Activated B cell treated with CpG ODN at 0.5 μM for 24 hours (primary cell): ENCODE data around the gene FARS2. TPM values are rescaled to one million over a fixed set of nuclear protein-coding genes. Genes with fewer than 3 reads are reported as not detected.

Source experiments
- ATAC-seq: fragments of 200-7000 bp; cut with Tn5 transposase; one replicate; pipeline ENCODE4 v1.10.0; 2021; ENCODE audit warnings: low read depth, mild to moderate bottlenecking, moderate library complexity
- CTCF ChIA-PET: fragments of 350-600 bp; sonication (Branson Sonifier 250); formaldehyde crosslinking; loops from one replicate; lab custom pipeline; 2021; ENCODE audit warnings: antibody characterized with exemption; lab: Charles Lee
- POLR2A ChIA-PET: fragments of 350-600 bp; sonication (Branson Sonifier 250); formaldehyde crosslinking; loops from one replicate; lab custom pipeline; 2021; ENCODE audit warnings: antibody characterized with exemption; lab: Charles Lee
- DNase-seq: peaks from one replicate; pipeline ENCODE4 v3.0.0; 2022
- H3K27ac Mint-ChIP-seq: one replicate; pipeline ENCODE4 v1.8.0; 2020; ENCODE audit warnings: mixed read lengths
- H3K27me3 Mint-ChIP-seq: one replicate; pipeline ENCODE4 v1.8.0; 2021; ENCODE audit warnings: mixed read lengths
- H3K36me3 Mint-ChIP-seq: one replicate; pipeline ENCODE4 v1.8.0; 2021; ENCODE audit warnings: low read depth, mixed read lengths
- H3K4me1 Mint-ChIP-seq: one replicate; pipeline ENCODE4 v1.8.0; 2021; ENCODE audit warnings: mixed read lengths
- H3K4me3 Mint-ChIP-seq: one replicate; pipeline ENCODE4 v1.8.0; 2020; ENCODE audit warnings: mild to moderate bottlenecking, mixed read lengths
- H3K9me3 Mint-ChIP-seq: one replicate; pipeline ENCODE4 v1.8.0; 2020; ENCODE audit warnings: mixed read lengths
- intact Hi-C: fragments of 100-400 bp; cut with micrococcal nuclease; formaldehyde crosslinking; loops from one replicate; pipeline ENCODE4 v1.15.1; 2024
- total RNA-seq: library from RNA; stranded (reverse); gene quantifications from 2 replicates; pipeline ENCODE4 v1.2.3, GENCODE V29; 2022
- TF ChIP-seq, protein P1 (sequence below): fragments of 200-600 bp; IDR thresholded peaks from one replicate; pipeline ENCODE4 v1.8.0; 2022; ENCODE audit warnings: antibody characterized with exemption, mild to moderate bottlenecking

The FARS2 gene
- total RNA-seq, 1 donor from 2014 or later, result 32.7 TPM

DNA sequence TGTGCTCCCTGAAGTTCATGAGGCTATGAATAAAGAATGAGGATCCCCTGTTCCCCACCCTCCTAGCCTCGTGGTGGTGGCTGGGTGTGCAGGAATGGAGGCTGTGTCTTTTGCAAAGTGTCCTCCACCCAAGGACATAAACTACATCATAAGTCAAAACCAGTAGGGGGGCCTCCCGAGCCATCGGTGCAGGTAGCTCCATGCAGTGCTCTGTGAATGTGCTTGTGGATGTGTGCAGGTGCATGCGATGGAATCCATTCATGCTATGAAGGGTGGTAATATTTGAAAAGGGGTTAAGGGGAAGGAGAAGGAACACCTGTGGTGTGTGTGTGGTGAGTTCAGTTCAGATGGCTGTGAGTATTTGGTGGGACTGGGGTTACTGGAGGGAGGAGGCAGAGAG is 548.1 kb downstream of the FARS2 start:
- H3K27ac Mint-ChIP-seq, result no peak overlapping the region

DNA sequence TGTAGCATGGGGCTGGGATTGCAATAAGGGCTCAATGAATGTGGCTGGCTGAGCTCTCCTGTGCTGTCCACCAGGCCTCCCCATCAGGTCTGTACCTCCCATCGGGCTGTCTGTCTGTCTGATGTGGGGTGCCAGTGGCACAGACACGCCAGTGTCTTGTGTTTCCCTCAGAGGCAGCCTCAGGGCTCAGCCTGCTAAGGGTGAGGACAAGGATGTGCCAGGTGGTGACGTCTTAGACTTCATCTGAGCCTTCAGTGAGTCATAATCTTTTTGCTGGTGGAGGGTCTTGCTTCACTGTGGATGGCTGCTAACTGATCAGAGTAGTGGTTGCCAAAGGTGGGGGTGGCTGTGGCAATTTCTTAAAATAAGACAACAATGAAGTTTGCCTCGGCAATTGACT is 550.7 kb downstream of the FARS2 start:
- H3K36me3 Mint-ChIP-seq, result no peaks in the 10 kb centered on the region
- DNase-seq (no peak), ATAC-seq (no peak)
- no peaks in the 10 kb centered on the region for H3K27me3 Mint-ChIP-seq
- H3K4me3 Mint-ChIP-seq, result no peak overlapping the region
- H3K4me1 Mint-ChIP-seq, result peaks cover 8% of the 10 kb centered on the region
- ChIA-PET CTCF (no interaction called here), POLR2A (no interaction called here)
- H3K9me3 Mint-ChIP-seq, result peaks cover 5% of the 10 kb centered on the region
- intact Hi-C loops, result no loop called here
- no peak overlapping the region for H3K27ac Mint-ChIP-seq
- TF ChIP-seq, protein P1, sequence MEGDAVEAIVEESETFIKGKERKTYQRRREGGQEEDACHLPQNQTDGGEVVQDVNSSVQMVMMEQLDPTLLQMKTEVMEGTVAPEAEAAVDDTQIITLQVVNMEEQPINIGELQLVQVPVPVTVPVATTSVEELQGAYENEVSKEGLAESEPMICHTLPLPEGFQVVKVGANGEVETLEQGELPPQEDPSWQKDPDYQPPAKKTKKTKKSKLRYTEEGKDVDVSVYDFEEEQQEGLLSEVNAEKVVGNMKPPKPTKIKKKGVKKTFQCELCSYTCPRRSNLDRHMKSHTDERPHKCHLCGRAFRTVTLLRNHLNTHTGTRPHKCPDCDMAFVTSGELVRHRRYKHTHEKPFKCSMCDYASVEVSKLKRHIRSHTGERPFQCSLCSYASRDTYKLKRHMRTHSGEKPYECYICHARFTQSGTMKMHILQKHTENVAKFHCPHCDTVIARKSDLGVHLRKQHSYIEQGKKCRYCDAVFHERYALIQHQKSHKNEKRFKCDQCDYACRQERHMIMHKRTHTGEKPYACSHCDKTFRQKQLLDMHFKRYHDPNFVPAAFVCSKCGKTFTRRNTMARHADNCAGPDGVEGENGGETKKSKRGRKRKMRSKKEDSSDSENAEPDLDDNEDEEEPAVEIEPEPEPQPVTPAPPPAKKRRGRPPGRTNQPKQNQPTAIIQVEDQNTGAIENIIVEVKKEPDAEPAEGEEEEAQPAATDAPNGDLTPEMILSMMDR, result no peak

More for the DNA sequence above, 548.1 kb downstream of the FARS2 start:
- Mint-ChIP-seq H3K4me3 (no peak overlapping the region), H3K27me3 (no peaks in the 10 kb centered on the region), H3K36me3 (peaks cover 2% of the 10 kb centered on the region), H3K9me3 (peaks cover 15% of the 10 kb centered on the region), H3K4me1 (peaks cover 8% of the 10 kb centered on the region)
- TF ChIP-seq, protein P1, result no peak
- ChIA-PET CTCF (no interaction called here), POLR2A (no interaction called here)
- ATAC-seq (no peak), DNase-seq (no peak)
- intact Hi-C loops, result no loop called here

DNA sequence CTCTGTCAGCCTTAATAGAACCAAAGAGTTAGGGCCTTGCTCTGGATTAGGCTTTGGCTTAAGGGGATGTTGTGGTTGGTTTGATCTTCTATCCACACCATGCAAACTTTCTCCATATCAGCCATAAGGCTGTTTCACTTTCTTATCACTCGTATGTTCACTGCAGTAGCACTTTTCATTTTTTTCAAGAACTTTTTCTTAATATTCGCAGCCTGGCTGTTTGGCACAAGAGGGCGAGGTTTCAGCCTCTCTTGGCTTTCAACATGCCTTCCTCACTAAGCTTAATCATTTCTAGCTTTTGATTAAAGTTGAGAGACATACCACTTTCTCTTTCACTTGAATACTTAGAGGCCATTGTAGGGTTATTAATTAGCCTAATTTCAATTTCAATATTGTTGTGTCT is 552.3 kb downstream of the FARS2 start:
- DNase-seq (no peak), ATAC-seq (no peak)
- intact Hi-C loops, result no loop called here
- Mint-ChIP-seq H3K9me3 (no peaks in the 10 kb centered on the region), H3K4me3 (no peak overlapping the region), H3K27ac (no peak overlapping the region), H3K4me1 (peaks cover 8% of the 10 kb centered on the region), H3K27me3 (no peaks in the 10 kb centered on the region), H3K36me3 (no peaks in the 10 kb centered on the region)
- ChIA-PET CTCF (no interaction called here), POLR2A (interaction anchor here (0.6 kb wide), 1 partner anchor 494 kb away, joined by 3 read pairs; no protein-coding TSS in a partner anchor)
- TF ChIP-seq, protein P1, result no peak

DNA sequence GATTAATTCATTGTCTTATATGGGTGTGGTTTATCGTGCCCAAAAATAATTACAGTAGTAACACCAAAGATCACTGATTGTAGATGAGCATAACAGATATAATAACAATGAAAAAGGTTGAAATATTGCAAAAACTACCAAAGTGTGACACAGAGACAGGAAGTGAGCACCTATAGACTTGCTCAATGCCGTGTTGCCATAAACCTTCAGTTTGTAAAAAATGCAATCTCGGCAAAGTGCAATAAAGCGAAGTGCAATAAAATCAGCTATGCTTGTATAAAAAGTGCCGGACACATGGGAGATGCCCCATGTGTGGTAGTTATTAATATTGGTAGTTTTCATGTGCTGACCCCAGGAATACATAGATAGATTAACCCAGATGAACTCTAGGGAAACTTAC is 552.8 kb downstream of the FARS2 start:
- TF ChIP-seq, protein P1, result no peak
- POLR2A ChIA-PET, result no interaction called here
- CTCF ChIA-PET, result no interaction called here
- Mint-ChIP-seq H3K27ac (no peak overlapping the region), H3K36me3 (no peaks in the 10 kb centered on the region), H3K4me3 (no peak overlapping the region), H3K9me3 (no peaks in the 10 kb centered on the region), H3K27me3 (no peaks in the 10 kb centered on the region), H3K4me1 (peaks cover 8% of the 10 kb centered on the region)
- intact Hi-C loops, result no loop called here
- ATAC-seq, result no peak
- DNase-seq, result no peak

DNA sequence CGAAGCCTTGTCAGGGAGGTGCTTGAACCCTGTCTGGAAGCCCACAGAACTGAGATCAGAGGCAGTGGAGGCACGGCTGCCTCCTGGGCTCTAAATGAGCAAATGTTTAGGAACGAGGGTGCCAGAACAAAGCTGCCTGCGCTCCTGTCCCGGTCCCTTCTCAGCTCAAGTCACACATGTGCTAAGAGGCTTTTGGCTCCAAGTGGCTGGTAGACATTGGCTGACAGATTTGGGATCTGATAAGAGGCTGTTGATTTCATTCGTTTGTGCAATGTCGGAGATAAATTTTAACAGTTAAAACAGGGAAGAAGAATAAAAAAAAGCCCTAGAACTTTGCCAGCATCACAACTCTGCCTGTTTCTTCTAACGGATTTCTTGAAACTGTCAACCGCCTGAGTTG is 553.6 kb downstream of the FARS2 start:
- POLR2A ChIA-PET, result no interaction called here
- CTCF ChIA-PET, result no interaction called here
- no peak for DNase-seq
- intact Hi-C loops, result no loop called here
- TF ChIP-seq, protein P1, result no peak
- no peaks in the 10 kb centered on the region for H3K9me3 Mint-ChIP-seq
- H3K4me1 Mint-ChIP-seq, result peaks cover 8% of the 10 kb centered on the region
- H3K4me3 Mint-ChIP-seq, result no peak overlapping the region
- no peak overlapping the region for H3K27ac Mint-ChIP-seq
- no peak for ATAC-seq
- H3K27me3 Mint-ChIP-seq, result no peaks in the 10 kb centered on the region
- no peaks in the 10 kb centered on the region for H3K36me3 Mint-ChIP-seq
